ENCODE data around the gene NMNAT2. TPM values are rescaled to one million over a fixed set of nuclear protein-coding genes. Genes with fewer than 3 reads are reported as not detected.

NMNAT2 gene
- total and polyA plus RNA-seq, 2 experiments from 2014 or later, result 3.6 to 10.0 TPM

DNA sequence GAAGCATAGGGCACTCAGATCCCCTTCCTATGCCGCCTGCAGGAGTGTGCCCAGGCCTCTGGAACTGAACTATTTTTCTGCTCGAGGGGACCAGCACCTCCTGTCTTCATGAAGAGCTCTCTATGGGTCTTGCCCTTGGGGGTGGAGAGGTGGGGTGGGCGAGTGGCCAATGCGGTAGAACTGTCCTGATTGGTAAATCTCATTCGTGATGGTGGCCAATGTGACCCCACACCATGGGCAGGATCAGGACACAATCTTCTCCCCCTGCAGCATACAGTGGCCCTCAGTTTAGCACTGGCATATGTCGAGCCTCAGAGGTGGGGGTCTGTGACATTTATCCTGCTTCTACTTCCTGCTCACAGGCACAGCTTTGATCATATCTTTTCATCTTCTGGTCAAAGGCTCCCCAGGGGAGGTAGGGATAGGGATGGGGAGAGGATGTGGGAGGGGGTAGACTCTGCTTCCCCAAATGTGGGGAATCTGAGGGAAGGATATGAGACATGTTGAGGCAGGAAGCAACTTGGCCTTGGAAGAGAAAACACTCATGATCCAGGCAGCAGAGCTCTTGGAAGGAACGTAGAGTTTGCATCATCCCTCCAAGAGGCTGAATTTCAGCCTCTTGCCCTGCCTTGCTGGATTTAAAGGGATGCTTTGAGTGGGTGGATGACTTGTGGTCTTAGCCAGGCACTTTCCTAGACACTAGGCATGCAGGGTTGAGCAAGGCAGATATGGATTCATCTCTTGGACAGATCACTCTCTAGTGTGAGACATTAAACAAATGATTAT is 150.3 kb downstream of the NMNAT2 start:
- no peaks in the 10 kb centered on the region for H4K20me1 ChIP-seq (replicated peaks; ENCODE audit: insufficient read depth)
- no peaks in the 10 kb centered on the region for H3K79me2 ChIP-seq (replicated peaks; ENCODE audit: insufficient read depth)
- Mint-ChIP-seq H3K4me1 (no peaks in the 10 kb centered on the region; the same call in 2 of the 3 replicates), H3K36me3 (ENCODE audit: low read depth) (no peaks in the 10 kb centered on the region), H3K9me3 (no peaks in the 10 kb centered on the region), H3K27me3 (ENCODE audit: insufficient read depth, low read depth, poor library complexity) (no peaks in the 10 kb centered on the region), H3K4me3 (no peak overlapping the region), H3K27ac (no peak overlapping the region)
- DNase-seq (ENCODE audit: low spot score) (no peak), ATAC-seq (no peak)
- H2AFZ ChIP-seq, result no peak overlapping the region
- H3K27ac ChIP-seq (ENCODE audit: low read depth), result no peak overlapping the region
- TF ChIP-seq EZH2phosphoT487 (IDR thresholded peaks at IDR 0.05; ENCODE audit: unreplicated experiment) (no peak), NANOG (IDR thresholded peaks at IDR 0.05; ENCODE audit: borderline replicate concordance) (no peak)
- TF ChIP-seq, protein P1, sequence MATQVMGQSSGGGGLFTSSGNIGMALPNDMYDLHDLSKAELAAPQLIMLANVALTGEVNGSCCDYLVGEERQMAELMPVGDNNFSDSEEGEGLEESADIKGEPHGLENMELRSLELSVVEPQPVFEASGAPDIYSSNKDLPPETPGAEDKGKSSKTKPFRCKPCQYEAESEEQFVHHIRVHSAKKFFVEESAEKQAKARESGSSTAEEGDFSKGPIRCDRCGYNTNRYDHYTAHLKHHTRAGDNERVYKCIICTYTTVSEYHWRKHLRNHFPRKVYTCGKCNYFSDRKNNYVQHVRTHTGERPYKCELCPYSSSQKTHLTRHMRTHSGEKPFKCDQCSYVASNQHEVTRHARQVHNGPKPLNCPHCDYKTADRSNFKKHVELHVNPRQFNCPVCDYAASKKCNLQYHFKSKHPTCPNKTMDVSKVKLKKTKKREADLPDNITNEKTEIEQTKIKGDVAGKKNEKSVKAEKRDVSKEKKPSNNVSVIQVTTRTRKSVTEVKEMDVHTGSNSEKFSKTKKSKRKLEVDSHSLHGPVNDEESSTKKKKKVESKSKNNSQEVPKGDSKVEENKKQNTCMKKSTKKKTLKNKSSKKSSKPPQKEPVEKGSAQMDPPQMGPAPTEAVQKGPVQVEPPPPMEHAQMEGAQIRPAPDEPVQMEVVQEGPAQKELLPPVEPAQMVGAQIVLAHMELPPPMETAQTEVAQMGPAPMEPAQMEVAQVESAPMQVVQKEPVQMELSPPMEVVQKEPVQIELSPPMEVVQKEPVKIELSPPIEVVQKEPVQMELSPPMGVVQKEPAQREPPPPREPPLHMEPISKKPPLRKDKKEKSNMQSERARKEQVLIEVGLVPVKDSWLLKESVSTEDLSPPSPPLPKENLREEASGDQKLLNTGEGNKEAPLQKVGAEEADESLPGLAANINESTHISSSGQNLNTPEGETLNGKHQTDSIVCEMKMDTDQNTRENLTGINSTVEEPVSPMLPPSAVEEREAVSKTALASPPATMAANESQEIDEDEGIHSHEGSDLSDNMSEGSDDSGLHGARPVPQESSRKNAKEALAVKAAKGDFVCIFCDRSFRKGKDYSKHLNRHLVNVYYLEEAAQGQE (IDR thresholded peaks at IDR 0.05; ENCODE audit: unreplicated experiment), result no peak
- TF ChIP-seq, protein P2, sequence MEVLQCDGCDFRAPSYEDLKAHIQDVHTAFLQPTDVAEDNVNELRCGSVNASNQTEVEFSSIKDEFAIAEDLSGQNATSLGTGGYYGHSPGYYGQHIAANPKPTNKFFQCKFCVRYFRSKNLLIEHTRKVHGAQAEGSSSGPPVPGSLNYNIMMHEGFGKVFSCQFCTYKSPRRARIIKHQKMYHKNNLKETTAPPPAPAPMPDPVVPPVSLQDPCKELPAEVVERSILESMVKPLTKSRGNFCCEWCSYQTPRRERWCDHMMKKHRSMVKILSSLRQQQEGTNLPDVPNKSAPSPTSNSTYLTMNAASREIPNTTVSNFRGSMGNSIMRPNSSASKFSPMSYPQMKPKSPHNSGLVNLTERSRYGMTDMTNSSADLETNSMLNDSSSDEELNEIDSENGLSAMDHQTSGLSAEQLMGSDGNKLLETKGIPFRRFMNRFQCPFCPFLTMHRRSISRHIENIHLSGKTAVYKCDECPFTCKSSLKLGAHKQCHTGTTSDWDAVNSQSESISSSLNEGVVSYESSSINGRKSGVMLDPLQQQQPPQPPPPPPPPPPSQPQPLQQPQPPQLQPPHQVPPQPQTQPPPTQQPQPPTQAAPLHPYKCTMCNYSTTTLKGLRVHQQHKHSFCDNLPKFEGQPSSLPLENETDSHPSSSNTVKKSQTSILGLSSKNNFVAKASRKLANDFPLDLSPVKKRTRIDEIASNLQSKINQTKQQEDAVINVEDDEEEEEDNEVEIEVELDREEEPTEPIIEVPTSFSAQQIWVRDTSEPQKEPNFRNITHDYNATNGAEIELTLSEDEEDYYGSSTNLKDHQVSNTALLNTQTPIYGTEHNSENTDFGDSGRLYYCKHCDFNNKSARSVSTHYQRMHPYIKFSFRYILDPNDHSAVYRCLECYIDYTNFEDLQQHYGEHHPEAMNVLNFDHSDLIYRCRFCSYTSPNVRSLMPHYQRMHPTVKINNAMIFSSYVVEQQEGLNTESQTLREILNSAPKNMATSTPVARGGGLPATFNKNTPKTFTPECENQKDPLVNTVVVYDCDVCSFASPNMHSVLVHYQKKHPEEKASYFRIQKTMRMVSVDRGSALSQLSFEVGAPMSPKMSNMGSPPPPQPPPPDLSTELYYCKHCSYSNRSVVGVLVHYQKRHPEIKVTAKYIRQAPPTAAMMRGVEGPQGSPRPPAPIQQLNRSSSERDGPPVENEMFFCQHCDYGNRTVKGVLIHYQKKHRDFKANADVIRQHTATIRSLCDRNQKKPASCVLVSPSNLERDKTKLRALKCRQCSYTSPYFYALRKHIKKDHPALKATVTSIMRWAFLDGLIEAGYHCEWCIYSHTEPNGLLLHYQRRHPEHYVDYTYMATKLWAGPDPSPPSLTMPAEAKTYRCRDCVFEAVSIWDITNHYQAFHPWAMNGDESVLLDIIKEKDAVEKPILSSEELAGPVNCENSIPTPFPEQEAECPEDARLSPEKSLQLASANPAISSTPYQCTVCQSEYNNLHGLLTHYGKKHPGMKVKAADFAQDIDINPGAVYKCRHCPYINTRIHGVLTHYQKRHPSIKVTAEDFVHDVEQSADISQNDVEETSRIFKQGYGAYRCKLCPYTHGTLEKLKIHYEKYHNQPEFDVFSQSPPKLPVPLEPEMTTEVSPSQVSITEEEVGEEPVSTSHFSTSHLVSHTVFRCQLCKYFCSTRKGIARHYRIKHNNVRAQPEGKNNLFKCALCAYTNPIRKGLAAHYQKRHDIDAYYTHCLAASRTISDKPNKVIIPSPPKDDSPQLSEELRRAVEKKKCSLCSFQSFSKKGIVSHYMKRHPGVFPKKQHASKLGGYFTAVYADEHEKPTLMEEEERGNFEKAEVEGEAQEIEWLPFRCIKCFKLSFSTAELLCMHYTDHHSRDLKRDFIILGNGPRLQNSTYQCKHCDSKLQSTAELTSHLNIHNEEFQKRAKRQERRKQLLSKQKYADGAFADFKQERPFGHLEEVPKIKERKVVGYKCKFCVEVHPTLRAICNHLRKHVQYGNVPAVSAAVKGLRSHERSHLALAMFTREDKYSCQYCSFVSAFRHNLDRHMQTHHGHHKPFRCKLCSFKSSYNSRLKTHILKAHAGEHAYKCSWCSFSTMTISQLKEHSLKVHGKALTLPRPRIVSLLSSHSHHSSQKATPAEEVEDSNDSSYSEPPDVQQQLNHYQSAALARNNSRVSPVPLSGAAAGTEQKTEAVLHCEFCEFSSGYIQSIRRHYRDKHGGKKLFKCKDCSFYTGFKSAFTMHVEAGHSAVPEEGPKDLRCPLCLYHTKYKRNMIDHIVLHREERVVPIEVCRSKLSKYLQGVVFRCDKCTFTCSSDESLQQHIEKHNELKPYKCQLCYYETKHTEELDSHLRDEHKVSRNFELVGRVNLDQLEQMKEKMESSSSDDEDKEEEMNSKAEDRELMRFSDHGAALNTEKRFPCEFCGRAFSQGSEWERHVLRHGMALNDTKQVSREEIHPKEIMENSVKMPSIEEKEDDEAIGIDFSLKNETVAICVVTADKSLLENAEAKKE (CRISPR knock-in tag; IDR thresholded peaks at IDR 0.05), result no peak
- no peak overlapping the region for H3K4me3 ChIP-seq
- H3K36me3 ChIP-seq (ENCODE audit: insufficient read depth), result no peaks in the 10 kb centered on the region
- H3K27me3 ChIP-seq (ENCODE audit: insufficient read depth), result no peaks in the 10 kb centered on the region
- no peaks in the 10 kb centered on the region for H3F3A ChIP-seq (replicated peaks; ENCODE audit: low read depth)
- no peak overlapping the region for H3K4me2 ChIP-seq
- H3K4me1 ChIP-seq (ENCODE audit: insufficient read depth), result no peaks in the 10 kb centered on the region
- H3K9me2 ChIP-seq (ENCODE audit: insufficient read depth), result no peaks in the 10 kb centered on the region
